Cerebellar cortex (tissue), 1 donor: ENCODE results near the gene CDCP1.

Source experiments
- DNase-seq: peaks from one replicate; pipeline ENCODE4 v3.0.0-alpha.2; 2015; ENCODE audit warnings: low spot score

Gene CDCP1, protein sequence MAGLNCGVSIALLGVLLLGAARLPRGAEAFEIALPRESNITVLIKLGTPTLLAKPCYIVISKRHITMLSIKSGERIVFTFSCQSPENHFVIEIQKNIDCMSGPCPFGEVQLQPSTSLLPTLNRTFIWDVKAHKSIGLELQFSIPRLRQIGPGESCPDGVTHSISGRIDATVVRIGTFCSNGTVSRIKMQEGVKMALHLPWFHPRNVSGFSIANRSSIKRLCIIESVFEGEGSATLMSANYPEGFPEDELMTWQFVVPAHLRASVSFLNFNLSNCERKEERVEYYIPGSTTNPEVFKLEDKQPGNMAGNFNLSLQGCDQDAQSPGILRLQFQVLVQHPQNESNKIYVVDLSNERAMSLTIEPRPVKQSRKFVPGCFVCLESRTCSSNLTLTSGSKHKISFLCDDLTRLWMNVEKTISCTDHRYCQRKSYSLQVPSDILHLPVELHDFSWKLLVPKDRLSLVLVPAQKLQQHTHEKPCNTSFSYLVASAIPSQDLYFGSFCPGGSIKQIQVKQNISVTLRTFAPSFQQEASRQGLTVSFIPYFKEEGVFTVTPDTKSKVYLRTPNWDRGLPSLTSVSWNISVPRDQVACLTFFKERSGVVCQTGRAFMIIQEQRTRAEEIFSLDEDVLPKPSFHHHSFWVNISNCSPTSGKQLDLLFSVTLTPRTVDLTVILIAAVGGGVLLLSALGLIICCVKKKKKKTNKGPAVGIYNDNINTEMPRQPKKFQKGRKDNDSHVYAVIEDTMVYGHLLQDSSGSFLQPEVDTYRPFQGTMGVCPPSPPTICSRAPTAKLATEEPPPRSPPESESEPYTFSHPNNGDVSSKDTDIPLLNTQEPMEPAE

GRCh38 chr3:45145681-45146614, at the start of gene CDCP1:
CDCP1 (minus strand) TSS chr3:45146378; CDS start chr3:45146287, 91 bp downstream.
- DNase-seq = no peak

DNA sequence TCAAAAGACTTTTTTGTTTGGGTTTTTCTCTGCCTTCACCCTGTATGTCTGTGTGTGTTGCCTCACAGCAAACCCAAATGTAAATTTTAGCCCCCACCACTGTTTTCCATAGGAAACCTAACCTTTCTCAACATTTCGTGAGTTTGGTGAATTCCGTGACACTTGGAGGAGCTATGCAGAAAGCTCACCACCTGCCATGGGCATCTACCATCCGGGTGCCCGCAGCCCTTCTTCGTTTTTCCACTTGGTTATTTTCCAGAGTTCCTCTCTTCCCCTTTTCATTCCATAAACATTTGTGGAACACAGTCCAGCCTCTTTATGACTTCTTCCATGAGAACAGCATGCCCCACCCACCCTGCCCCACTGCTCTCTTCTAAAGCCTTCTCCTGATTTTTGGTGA, 48.6 kb upstream of the CDCP1 start:
- no peak for DNase-seq

DNA sequence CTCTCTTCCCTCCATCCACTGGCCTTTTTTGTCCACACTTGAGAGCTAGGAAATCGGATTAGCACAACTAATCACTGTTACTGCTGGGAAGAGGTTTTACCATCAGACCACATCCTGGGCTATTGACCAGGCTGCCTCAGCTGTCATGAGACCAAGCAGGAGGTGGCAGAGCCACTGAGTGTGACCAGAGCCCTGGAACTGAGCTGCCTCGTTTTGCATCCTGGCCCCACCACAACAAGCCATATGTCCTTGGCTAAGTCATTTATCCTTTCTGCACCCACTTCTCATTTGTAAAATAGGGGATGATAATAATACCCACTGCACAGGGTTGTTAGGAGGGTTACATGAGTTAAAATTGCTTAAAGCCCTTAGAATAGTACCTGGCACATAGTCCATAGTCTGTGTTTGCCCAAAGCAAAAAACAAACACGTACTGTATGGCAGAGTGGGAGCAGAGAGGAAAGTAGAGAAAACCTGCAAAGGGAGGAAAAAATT, 45.8 kb upstream of the CDCP1 start:
- no peak for DNase-seq

DNA sequence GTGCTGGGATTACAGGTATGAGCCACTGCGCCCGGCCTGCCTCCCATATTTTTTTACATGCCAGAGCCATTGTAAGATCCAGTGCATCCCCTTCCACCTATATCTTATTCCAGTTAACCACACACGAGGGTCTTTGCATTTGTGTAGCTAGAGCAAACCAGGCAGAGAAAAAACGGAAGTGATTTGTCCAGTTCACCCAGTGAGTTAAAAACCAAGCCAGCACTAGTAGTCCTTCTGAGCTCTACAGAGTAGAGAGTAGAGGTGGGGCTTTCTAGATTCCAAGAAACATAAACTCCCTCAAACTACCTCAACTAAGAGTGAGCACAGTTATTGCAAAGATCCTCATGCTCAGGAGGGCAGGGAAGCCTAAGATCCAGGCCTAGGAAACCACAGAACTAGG, 45.2 kb upstream of the CDCP1 start:
- DNase-seq = no peak

- no peak for DNase-seq
Measured at GRCh38 chr3:45188719-45189659, 42.8 kb upstream of the CDCP1 start.

DNA sequence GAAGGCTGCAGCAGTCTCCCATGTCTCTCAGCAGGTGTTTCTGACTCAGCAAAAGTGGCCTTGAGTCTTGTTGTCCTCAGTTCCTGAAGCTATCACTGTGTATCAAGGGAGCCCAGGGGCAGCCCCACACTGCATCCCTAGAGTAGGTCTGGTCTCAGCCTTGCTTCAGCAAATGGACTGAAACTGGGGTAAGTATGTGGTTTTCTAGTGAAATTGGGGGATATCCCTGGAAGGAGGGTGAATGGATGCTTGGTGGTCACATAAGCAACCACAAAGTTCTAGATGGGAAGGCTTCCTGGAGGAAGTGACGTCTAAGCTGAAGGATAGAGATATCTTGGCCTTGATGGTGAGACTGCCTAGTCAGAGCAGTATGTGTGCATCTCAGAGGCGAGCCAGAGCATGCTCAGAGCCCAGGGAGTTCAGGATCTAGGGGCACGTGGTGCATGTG, 41.5 kb upstream of the CDCP1 start:
- no peak for DNase-seq

DNA sequence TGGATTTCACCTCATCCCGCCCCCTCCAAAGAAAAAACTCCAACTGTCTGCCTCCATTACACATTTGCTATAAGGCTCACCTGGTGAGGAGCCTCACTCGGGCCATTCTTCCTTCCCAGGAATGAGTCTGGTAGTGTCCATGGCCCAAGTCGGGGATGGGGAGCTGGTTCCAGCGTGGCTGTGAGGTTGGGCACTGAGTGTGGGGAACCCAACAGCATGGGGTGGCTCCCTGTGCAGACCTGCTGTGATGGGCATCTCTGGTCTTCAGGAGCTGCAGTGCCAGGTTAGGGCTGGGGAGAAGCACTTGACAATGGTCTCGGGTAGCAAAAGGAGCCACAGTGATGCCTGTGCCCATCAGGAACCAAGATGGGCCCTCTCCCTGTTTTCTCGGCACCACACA, 40.7 kb upstream of the CDCP1 start:
- no peak for DNase-seq

DNA sequence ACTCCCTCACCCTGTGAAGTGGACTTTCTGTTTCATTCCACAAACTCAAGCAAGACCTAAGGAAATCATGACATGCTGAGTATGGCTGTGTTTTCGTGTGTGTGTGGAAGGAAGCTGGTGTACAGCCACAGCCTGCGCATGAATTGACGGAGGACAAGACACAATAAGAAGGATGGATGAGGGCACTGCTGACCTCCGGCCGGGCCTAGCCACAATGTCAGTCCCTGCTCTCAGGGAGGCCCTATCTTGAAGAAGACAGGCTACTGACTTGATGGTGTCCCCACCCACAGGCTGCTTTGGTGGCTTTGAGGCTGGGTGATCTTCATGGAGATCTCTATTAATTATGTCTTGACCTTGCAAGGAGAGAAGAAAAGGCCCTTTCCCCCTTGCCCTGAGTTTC, 39.3 kb upstream of the CDCP1 start:
- no peak for DNase-seq

GRCh38 chr3:45185052-45185451, 38.9 kb upstream of the CDCP1 start:
- DNase-seq = no peak

- no peak for DNase-seq
Measured at GRCh38 chr3:45183872-45184262, 37.7 kb upstream of the CDCP1 start.

DNA sequence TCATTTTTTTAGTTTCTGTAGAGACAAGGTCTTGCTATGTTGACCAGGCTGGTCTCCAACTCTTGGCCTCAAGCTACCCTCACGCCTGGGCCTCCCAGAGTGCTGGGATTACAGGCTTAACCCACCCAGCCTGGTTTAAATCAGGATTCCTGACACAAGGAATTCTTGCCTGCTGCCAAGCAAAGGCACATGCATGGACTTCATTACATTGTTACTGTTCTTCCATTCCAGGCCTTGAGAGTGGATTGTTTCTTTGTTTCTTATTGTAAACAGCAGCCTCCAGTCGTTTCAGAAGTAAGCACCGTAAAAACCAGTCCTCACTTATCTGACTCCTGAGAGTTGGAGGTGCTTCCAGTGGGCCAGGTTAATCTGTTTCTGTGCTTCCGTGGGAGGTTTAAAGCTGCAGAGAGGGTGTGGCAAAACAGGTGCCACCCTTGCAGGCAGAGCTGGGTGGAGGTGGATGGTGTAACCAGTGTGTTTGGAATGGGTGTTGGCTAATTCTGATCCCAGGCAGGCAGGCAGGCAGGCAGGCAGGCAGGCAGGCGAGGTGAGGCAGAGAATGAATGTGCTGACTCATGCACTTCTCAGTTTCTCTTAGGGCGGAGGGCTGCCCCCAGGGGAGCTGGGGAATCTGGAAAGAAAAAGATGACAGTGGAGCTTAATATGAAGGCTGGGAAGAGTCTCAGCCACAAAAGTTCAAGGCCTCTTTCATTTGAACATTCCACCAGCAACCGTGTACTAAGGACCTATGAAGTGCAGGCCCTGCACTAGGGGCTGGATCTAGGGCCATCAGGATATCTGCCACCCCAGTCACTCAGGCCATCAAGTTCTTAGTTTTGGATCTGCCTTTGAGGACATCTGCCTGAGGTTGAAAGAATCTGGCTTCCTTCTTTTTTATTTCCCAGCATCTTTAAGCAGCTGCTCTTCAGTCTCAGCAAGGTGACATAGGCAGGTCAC, 37.0 kb upstream of the CDCP1 start:
- no peak for DNase-seq

DNA sequence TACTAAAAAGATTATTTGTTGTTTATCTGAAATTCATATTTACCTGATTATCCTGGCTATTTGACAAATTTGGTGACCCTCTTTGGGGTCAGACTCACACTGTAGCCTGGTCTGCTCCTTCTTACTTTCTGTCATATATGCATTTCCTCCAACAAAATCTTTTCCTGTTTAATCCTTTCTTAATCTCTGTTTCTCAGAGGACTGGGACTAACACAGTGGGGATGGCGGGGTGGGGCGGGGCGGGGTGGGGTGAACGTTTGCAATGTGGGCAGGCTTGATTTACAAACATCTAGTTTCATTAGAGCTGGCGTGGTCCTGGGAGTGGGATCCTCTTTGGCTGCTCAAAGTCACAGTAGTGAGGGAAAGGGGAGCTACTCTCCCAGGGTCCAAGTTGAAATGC, 35.3 kb upstream of the CDCP1 start:
- no peak for DNase-seq

- DNase-seq = no peak
Measured at GRCh38 chr3:45180899-45181298, 34.7 kb upstream of the CDCP1 start.

DNA sequence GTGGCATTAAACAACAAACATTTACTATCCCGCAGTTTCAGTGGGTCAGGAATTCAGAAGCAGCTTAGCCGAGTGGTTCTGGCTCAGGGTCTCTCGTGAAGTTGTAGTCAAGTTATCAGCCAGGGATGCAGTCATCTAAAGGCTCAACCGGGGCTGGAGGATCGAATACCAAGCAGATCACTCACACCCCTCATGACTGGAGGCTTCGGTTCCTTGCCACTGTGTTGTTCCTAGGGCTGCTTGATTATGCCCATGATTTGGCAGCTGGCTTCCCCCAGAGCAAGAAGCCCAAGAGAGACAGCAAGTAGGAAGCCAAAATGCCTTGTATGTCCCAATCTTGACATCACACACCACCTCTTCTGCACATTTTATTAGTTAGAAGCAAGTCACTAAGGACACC, 33.9 kb upstream of the CDCP1 start:
- no peak for DNase-seq

DNA sequence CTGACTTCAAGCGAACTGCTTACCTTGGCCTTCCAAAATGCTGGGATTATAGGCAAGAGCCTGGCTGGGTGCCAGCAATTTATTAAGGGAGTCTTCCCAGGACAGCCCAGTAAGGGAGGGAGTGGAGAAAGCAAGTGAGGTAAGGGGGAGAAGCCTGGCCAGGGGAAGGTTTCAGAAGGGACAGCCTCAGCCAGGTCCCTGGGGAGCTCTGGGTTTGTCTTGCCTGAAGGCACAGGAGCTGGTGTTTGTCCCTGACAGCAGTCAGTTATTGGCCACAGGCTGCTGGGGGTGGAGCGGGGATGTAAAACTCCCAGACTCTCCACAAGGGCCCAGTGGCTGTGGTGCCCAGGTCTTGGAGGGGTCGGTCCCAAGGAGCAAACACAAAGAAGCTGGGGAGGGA, 33.0 kb upstream of the CDCP1 start:
- DNase-seq = no peak

GRCh38 chr3:45178183-45179023, 32.2 kb upstream of the CDCP1 start:
- DNase-seq = no peak

DNA sequence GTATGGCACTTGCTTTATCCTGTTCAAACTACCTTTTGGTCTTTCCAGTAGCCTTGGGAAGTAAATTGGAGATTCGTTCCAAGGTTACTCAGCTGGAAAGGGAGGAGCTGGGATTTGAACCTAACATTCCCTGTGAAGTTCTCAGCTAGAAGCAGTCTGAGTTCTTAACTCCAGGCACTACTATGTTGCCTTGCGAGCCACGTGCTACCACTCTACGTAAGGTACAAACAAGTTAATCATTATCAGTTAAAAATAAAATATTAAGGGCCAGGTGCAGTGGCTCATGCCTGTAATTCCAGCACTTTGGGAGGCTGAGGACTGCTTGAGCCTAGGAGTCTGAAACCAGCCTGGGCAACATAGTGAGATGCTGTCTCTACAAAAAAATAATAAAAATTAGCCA, 30.7 kb upstream of the CDCP1 start:
- DNase-seq = no peak

DNA sequence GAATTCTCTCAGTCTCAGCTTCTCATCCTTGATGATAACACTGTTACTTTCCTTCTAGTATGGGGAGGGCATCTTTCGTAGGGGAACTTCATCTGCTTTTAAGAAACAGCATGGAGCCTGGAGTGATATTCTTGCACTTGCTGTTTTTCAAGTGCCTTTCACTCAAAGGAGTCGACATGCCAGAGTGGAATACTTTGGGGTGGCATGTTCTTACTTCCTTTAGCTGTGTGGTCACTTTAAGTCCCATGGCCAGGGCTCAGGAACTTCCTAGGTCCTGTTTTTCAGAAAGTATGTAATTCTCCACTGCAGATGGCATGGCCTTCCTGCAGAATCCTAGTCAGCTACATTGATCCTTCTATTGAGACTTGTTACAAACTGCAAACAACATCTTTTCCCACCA, 28.1 kb upstream of the CDCP1 start:
- no peak for DNase-seq

DNA sequence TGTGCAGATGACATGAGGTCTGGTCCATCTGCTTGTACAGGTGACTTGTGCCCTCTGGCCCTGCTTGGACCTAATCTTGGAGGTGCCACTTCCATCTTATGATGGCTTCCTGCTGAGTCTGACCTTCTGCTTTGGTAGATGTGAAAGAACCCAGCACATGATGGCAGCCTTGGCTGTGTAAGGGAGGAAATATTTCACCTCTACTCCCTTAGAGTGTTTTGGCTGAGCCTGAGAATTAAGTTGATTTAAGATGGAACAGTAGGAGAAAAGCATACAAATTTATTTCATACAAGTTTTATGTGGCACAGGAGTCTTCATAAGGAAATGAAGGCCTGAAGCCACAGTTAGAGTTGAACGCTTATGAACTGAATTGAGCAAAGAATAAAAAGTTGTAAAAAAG, 27.6 kb upstream of the CDCP1 start:
- DNase-seq = no peak
